LNCaP clone FGC (cell line): ENCODE results near the gene LAMA2.
"Not testable (repeated sequence)": the region's sequence is repeated elsewhere in the genome, so short reads cannot be mapped to it uniquely, and the experiment has no call there.

ENCODE experiments used
- DNase-seq: peaks from one replicate; pipeline ENCODE4 v3.0.0-alpha.2; 2011; ENCODE audit warnings: low read depth
- H3K4me3 ChIP-seq: 2 replicates; pipeline ENCODE4 v1.5.1; 2011; ENCODE audit warnings: mild to moderate bottlenecking, low read depth, low read length, control low read depth
- CTCF ChIP-seq: IDR thresholded peaks from 2 replicates; pipeline ENCODE4 v1.5.1; 2012; ENCODE audit warnings: mild to moderate bottlenecking; ENCODE audit not compliant: control insufficient read depth, insufficient read depth; ENCODE audit errors: extremely low read depth

LAMA2 gene

GRCh38 chr6:129084406-129084805, 201.5 kb downstream of the LAMA2 start:
- DNase-seq = no peak
- H3K4me3 ChIP-seq = no peak overlapping the region
- no peak for TF ChIP-seq CTCF

GRCh38 chr6:129088481-129088880, 205.5 kb downstream of the LAMA2 start:
- H3K4me3 ChIP-seq, DNase-seq: not testable (repeated sequence)

GRCh38 chr6:129089357-129089756, 206.4 kb downstream of the LAMA2 start:
- no peak overlapping the region for H3K4me3 ChIP-seq
- DNase-seq = no peak
- no peak for TF ChIP-seq CTCF

- H3K4me3 ChIP-seq = no peak overlapping the region
- no peak for TF ChIP-seq CTCF
- no peak for DNase-seq
Measured at GRCh38 chr6:129094147-129094546, 211.2 kb downstream of the LAMA2 start.

GRCh38 chr6:129096651-129097290, 213.8 kb downstream of the LAMA2 start:
- DNase-seq = no peak
- TF ChIP-seq CTCF = no peak
- H3K4me3 ChIP-seq = no peak overlapping the region

GRCh38 chr6:129098061-129098553, 215.2 kb downstream of the LAMA2 start:
- no peak overlapping the region for H3K4me3 ChIP-seq
- no peak for TF ChIP-seq CTCF
- no peak for DNase-seq

- no peak for TF ChIP-seq CTCF
- no peak for DNase-seq
Measured at GRCh38 chr6:129099696-129100095, 216.8 kb downstream of the LAMA2 start.

More at GRCh38 chr6:129099696-129100095, 216.8 kb downstream of the LAMA2 start:
- no peak overlapping the region for H3K4me3 ChIP-seq
